Osteoblast (primary cell): ENCODE data around the gene GRID1. TPM values are rescaled to one million over a fixed set of nuclear protein-coding genes. Genes with fewer than 3 reads are reported as not detected.

ENCODE experiments used
- DNase-seq: peaks from one replicate; pipeline ENCODE4 v3.0.0; 2011; ENCODE audit warnings: low spot score, mixed read lengths; ENCODE audit not compliant: insufficient read length; ENCODE audit errors: missing footprints
- H2AFZ ChIP-seq: 2 replicates; pipeline ENCODE4 v1.6.0; 2011; ENCODE audit warnings: mild to moderate bottlenecking, low read length
- H3K27ac ChIP-seq: 2 replicates; pipeline ENCODE4 v1.5.1; 2011; ENCODE audit warnings: mild to moderate bottlenecking, low read depth, low read length, moderate library complexity
- H3K27me3 ChIP-seq: 2 replicates; pipeline ENCODE4 v1.6.0; 2012; ENCODE audit warnings: mild to moderate bottlenecking, control low read depth, inconsistent platforms, low read length, moderate library complexity; ENCODE audit not compliant: insufficient read depth
- H3K36me3 ChIP-seq: 2 replicates; pipeline ENCODE4 v1.5.1; 2011; ENCODE audit warnings: mild to moderate bottlenecking, low read length, control low read depth, moderate library complexity; ENCODE audit not compliant: insufficient read depth
- H3K4me1 ChIP-seq: 2 replicates; pipeline ENCODE4 v1.5.1; 2011; ENCODE audit warnings: mild to moderate bottlenecking, low read length, control low read depth, moderate library complexity; ENCODE audit not compliant: insufficient read depth
- H3K4me2 ChIP-seq: 2 replicates; pipeline ENCODE4 v1.6.0; 2011; ENCODE audit warnings: mild to moderate bottlenecking, low read length; ENCODE audit not compliant: insufficient read depth
- H3K4me3 ChIP-seq: fragments of 200-600 bp; sonication (generic); 3 replicates; pipeline ENCODE4 v1.5.1; 2012; ENCODE audit warnings: mild to moderate bottlenecking, low read length, inconsistent platforms; ENCODE audit not compliant: insufficient read depth
- H3K79me2 ChIP-seq: 2 replicates; pipeline ENCODE4 v1.6.0; 2012; ENCODE audit warnings: mild to moderate bottlenecking, low read length, control low read depth, inconsistent platforms; ENCODE audit not compliant: insufficient read depth
- H3K9me3 ChIP-seq: 2 replicates; pipeline ENCODE4 v1.5.1; 2011; ENCODE audit warnings: low read depth, low read length, control low read depth
- H4K20me1 ChIP-seq: 2 replicates; pipeline ENCODE4 v1.6.0; 2012; ENCODE audit warnings: mild to moderate bottlenecking, low read length, control low read depth; ENCODE audit not compliant: insufficient read depth
- CTCF ChIP-seq: IDR thresholded peaks from 2 replicates; pipeline ENCODE4 v1.5.1; 2011; ENCODE audit warnings: mild to moderate bottlenecking, low read depth, low read length, moderate library complexity; ENCODE audit errors: extremely low read depth
- total RNA-seq: library from RNA; depleted of rRNA; stranded (reverse); fragments of >200 nt; gene quantifications from 2 replicates; pipeline ENCODE4 v1.2.3, GENCODE V29; 2012

Gene GRID1
- total RNA-seq, 1 donor, result not detected

- Histone ChIP-seq H3K27me3 (no peaks in the 10 kb centered on the region), H3K27ac (no peak overlapping the region), H3K79me2 (no peaks in the 10 kb centered on the region), H3K4me2 (no peak overlapping the region), H3K4me1 (no peaks in the 10 kb centered on the region), H3K4me3 (no peak overlapping the region), H3K9me3 (no peaks in the 10 kb centered on the region), H3K36me3 (no peaks in the 10 kb centered on the region), H2AFZ (no peak overlapping the region), H4K20me1 (no peaks in the 10 kb centered on the region)
- no peak for TF ChIP-seq CTCF
- no peak for DNase-seq
Observed at GRCh38 chr10:86287966-86288579, 78.5 kb downstream of the GRID1 start.

GRCh38 chr10:86287110-86287793 is 79.3 kb downstream of the GRID1 start:
- H3K4me3 ChIP-seq, result no peak overlapping the region
- H4K20me1 ChIP-seq, result no peaks in the 10 kb centered on the region
- no peak for TF ChIP-seq CTCF
- H3K36me3 ChIP-seq, result no peaks in the 10 kb centered on the region
- no peak overlapping the region for H3K27ac ChIP-seq
- no peaks in the 10 kb centered on the region for H3K4me1 ChIP-seq
- no peak overlapping the region for H3K4me2 ChIP-seq
- H3K27me3 ChIP-seq, result no peaks in the 10 kb centered on the region
- no peaks in the 10 kb centered on the region for H3K79me2 ChIP-seq
- H3K9me3 ChIP-seq, result no peaks in the 10 kb centered on the region
- no peak overlapping the region for H2AFZ ChIP-seq
- DNase-seq, result no peak

- Histone ChIP-seq H3K79me2 (no peaks in the 10 kb centered on the region), H3K4me3 (no peak overlapping the region), H3K27me3 (no peaks in the 10 kb centered on the region), H3K9me3 (no peaks in the 10 kb centered on the region), H3K4me2 (no peak overlapping the region), H4K20me1 (no peaks in the 10 kb centered on the region), H3K27ac (no peak overlapping the region), H2AFZ (no peak overlapping the region), H3K4me1 (no peaks in the 10 kb centered on the region), H3K36me3 (no peaks in the 10 kb centered on the region)
- TF ChIP-seq CTCF, result no peak
- no peak for DNase-seq
Observed at GRCh38 chr10:86286236-86287109, 80.1 kb downstream of the GRID1 start.
